ENCODE measurements around the gene SYCP2. TPM values are rescaled to one million over a fixed set of nuclear protein-coding genes. Genes with fewer than 3 reads are reported as not detected.

SYCP2 gene
- total RNA-seq, 1 experiment from 2014 or later: 1.8 TPM

GRCh38 chr20:59976156-59976782, 42.8 kb upstream of the SYCP2 start:
- CTCF ChIA-PET: no interaction called here
- peaks cover 17% of the 10 kb centered on the region for H3K4me1 ChIP-seq (ENCODE audit: insufficient read depth, low read length)
- H3K4me2 ChIP-seq (ENCODE audit: low read length): no peak overlapping the region
- no peak for TF ChIP-seq EZH2 (IDR thresholded peaks at IDR 0.05; ENCODE audit: low read length, unreplicated experiment)
- TF ChIP-seq, protein P1, sequence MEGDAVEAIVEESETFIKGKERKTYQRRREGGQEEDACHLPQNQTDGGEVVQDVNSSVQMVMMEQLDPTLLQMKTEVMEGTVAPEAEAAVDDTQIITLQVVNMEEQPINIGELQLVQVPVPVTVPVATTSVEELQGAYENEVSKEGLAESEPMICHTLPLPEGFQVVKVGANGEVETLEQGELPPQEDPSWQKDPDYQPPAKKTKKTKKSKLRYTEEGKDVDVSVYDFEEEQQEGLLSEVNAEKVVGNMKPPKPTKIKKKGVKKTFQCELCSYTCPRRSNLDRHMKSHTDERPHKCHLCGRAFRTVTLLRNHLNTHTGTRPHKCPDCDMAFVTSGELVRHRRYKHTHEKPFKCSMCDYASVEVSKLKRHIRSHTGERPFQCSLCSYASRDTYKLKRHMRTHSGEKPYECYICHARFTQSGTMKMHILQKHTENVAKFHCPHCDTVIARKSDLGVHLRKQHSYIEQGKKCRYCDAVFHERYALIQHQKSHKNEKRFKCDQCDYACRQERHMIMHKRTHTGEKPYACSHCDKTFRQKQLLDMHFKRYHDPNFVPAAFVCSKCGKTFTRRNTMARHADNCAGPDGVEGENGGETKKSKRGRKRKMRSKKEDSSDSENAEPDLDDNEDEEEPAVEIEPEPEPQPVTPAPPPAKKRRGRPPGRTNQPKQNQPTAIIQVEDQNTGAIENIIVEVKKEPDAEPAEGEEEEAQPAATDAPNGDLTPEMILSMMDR (conservative IDR thresholded peaks at IDR 0.05; ENCODE audit: low read depth, low read length): no peak
- no peak for TF ChIP-seq EZH2phosphoT487 (IDR thresholded peaks at IDR 0.05; ENCODE audit: borderline replicate concordance, low read length)
- ATAC-seq (no peak), DNase-seq (no peak)
- no peaks in the 10 kb centered on the region for H3K9me3 ChIP-seq (ENCODE audit: low read length)
- no peak overlapping the region for H3K27ac ChIP-seq (ENCODE audit: low read length)
- no peaks in the 10 kb centered on the region for H3K27me3 ChIP-seq (ENCODE audit: low read length)
- BruUV-seq (replicated peaks): no TSS peak
- no peak overlapping the region for H2AFZ ChIP-seq (ENCODE audit: low read length)
- no peaks in the 10 kb centered on the region for H3K79me2 ChIP-seq (ENCODE audit: low read length)
- H3K9ac ChIP-seq (ENCODE audit: low read length): no peak overlapping the region
- intact Hi-C loops (cut with micrococcal nuclease): no loop called here
- H3K4me3 ChIP-seq (ENCODE audit: low read length): no peak overlapping the region
- no peaks in the 10 kb centered on the region for H3K36me3 ChIP-seq (ENCODE audit: low read depth, low read length)
- no peaks in the 10 kb centered on the region for H3K9me2 ChIP-seq (replicated peaks; ENCODE audit: low read length)
- H4K20me1 ChIP-seq (ENCODE audit: low read length): no peaks in the 10 kb centered on the region
- POLR2A ChIA-PET (ENCODE audit: unreplicated experiment): interaction anchor here (0.6 kb wide), 1 partner anchor 73 kb away, joined by 5 read pairs; no protein-coding TSS in a partner anchor
- no peaks in the 10 kb centered on the region for H3F3A ChIP-seq (ENCODE audit: low read length, unreplicated experiment)

DNA sequence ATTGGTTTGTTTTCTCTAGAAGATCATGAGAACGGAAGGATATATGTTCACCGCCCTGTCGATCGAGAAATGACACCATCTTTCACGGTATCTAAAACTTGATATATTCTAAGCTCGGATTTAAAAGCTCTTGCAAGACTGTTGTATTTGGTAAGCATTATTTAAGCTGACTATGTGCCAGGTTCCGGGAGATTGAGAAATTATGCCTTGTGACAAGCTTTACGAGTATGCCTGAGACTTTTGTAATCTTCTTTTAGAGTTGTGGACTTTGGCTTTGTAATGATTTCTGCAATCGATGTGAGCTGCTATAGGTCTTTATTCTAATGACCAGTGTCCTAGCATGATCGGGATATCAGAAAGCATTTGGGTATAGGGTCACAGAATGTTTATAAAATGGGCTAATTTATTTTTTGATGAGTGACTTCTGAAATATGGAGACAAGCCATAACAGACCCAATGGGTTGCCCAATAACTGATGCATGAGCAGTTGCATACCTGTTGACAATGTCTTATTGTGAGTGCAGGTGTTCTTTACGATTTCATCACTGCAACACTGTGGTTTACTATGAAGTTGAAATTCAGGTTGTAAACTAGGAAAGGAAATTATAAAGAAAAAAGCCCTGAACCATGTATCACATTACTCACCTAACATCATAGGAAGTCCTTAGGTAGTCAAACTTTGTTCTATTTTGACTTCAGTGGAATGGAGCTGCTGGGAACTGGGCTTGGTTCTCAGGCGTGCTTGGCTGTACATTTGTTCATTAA, 38.8 kb upstream of the SYCP2 start:
- no peaks in the 10 kb centered on the region for H3K9me2 ChIP-seq (replicated peaks; ENCODE audit: low read length)
- H3K79me2 ChIP-seq (ENCODE audit: low read length): no peaks in the 10 kb centered on the region
- H2AFZ ChIP-seq (ENCODE audit: low read length): no peak overlapping the region
- no TSS peak for BruUV-seq (replicated peaks)
- peak overlapping the region; percentile 58 for H3K4me2 ChIP-seq (ENCODE audit: low read length)
- peak; percentile 89 for DNase-seq
- H3K36me3 ChIP-seq (ENCODE audit: low read depth, low read length): no peaks in the 10 kb centered on the region
- H3F3A ChIP-seq (ENCODE audit: low read length, unreplicated experiment): no peaks in the 10 kb centered on the region
- H3K4me3 ChIP-seq (ENCODE audit: low read length): peak overlapping the region; percentile 4; the same call in 1 of the 2 replicates
- H3K9ac ChIP-seq (ENCODE audit: low read length): peak overlapping the region; percentile 5; the same call in 1 of the 2 replicates
- no peaks in the 10 kb centered on the region for H3K9me3 ChIP-seq (ENCODE audit: low read length)
- no peaks in the 10 kb centered on the region for H3K27me3 ChIP-seq (ENCODE audit: low read length)
- ChIA-PET POLR2A (ENCODE audit: unreplicated experiment) (no interaction called here), CTCF (no interaction called here)
- peak overlapping the region; percentile 75 for H3K27ac ChIP-seq (ENCODE audit: low read length)
- peaks cover 27% of the 10 kb centered on the region for H3K4me1 ChIP-seq (ENCODE audit: insufficient read depth, low read length)
- peak; percentile 81 for ATAC-seq
- TF ChIP-seq EZH2 (IDR thresholded peaks at IDR 0.05; ENCODE audit: low read length, unreplicated experiment): no peak
- no peak for TF ChIP-seq EZH2phosphoT487 (IDR thresholded peaks at IDR 0.05; ENCODE audit: borderline replicate concordance, low read length)
- TF ChIP-seq, protein P1 (conservative IDR thresholded peaks at IDR 0.05; ENCODE audit: low read depth, low read length): no peak
- intact Hi-C loops (cut with micrococcal nuclease): no loop called here
- H4K20me1 ChIP-seq (ENCODE audit: low read length): no peaks in the 10 kb centered on the region

- H3F3A ChIP-seq (ENCODE audit: low read length, unreplicated experiment): no peaks in the 10 kb centered on the region
- BruUV-seq (replicated peaks): no TSS peak
- intact Hi-C loops (cut with micrococcal nuclease): no loop called here
- H3K9ac ChIP-seq (ENCODE audit: low read length): peak overlapping the region; percentile 5; the same call in 1 of the 2 replicates
- peak overlapping the region; percentile 58 for H3K4me2 ChIP-seq (ENCODE audit: low read length)
- no peaks in the 10 kb centered on the region for H3K79me2 ChIP-seq (ENCODE audit: low read length)
- H3K27ac ChIP-seq (ENCODE audit: low read length): peak overlapping the region; percentile 75
- H2AFZ ChIP-seq (ENCODE audit: low read length): no peak overlapping the region
- H4K20me1 ChIP-seq (ENCODE audit: low read length): no peaks in the 10 kb centered on the region
- H3K9me2 ChIP-seq (replicated peaks; ENCODE audit: low read length): no peaks in the 10 kb centered on the region
- DNase-seq (peak; percentile 16), ATAC-seq (no peak)
- H3K36me3 ChIP-seq (ENCODE audit: low read depth, low read length): no peaks in the 10 kb centered on the region
- ChIA-PET POLR2A (ENCODE audit: unreplicated experiment) (no interaction called here), CTCF (no interaction called here)
- no peaks in the 10 kb centered on the region for H3K9me3 ChIP-seq (ENCODE audit: low read length)
- TF ChIP-seq EZH2phosphoT487 (IDR thresholded peaks at IDR 0.05; ENCODE audit: borderline replicate concordance, low read length): no peak
- no peaks in the 10 kb centered on the region for H3K27me3 ChIP-seq (ENCODE audit: low read length)
- peaks cover 27% of the 10 kb centered on the region for H3K4me1 ChIP-seq (ENCODE audit: insufficient read depth, low read length)
- H3K4me3 ChIP-seq (ENCODE audit: low read length): no peak overlapping the region
These were observed 38.0 kb upstream of the SYCP2 start for GRCh38 chr20:59971428-59971827.

All from PC-3 (cell line).